ENCODE results near the gene PYHIN1.

DNA sequence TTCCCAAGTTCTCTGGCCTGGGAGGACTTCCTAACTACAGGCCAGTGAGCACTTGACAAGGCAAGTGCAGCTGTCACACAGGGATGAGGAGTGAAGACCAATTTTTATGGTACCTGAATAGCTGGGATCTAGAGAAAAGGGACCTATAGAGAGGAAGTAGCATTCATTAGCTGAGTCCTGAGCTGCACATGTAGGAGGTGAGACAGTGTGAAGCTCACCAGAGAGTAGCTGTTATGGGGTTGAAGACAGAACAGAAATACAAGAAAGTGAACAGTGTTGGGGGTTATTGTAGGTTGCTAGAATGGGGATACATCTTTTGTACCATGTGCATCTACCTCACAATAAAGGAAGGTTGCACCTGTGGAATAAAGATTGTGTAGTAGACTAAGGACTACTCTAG lies 37.7 kb upstream of the PYHIN1 start:
- no peak for TF ChIP-seq POLR2A (IDR thresholded peaks at IDR 0.05)
- TF ChIP-seq, protein P1, sequence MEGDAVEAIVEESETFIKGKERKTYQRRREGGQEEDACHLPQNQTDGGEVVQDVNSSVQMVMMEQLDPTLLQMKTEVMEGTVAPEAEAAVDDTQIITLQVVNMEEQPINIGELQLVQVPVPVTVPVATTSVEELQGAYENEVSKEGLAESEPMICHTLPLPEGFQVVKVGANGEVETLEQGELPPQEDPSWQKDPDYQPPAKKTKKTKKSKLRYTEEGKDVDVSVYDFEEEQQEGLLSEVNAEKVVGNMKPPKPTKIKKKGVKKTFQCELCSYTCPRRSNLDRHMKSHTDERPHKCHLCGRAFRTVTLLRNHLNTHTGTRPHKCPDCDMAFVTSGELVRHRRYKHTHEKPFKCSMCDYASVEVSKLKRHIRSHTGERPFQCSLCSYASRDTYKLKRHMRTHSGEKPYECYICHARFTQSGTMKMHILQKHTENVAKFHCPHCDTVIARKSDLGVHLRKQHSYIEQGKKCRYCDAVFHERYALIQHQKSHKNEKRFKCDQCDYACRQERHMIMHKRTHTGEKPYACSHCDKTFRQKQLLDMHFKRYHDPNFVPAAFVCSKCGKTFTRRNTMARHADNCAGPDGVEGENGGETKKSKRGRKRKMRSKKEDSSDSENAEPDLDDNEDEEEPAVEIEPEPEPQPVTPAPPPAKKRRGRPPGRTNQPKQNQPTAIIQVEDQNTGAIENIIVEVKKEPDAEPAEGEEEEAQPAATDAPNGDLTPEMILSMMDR (IDR thresholded peaks at IDR 0.05) = no peak
